GM10248 (cell line): ENCODE data around the gene UBE2D2.

Experiments used
- CTCF ChIA-PET: fragments of 300-600 bp; sonication (Branson Sonifier 250); formaldehyde crosslinking; extraction: SDS; loops from one replicate; lab custom pipeline; 2021; ENCODE audit warnings: antibody characterized with exemption; lab: Yijun Ruan, JAX
- POLR2A ChIA-PET: fragments of 350-650 bp; sonication (Branson Sonifier 250); formaldehyde crosslinking; extraction: SDS; loops from one replicate; lab custom pipeline; 2020; ENCODE audit warnings: antibody characterized with exemption; lab: Yijun Ruan, JAX
- DNase-seq: peaks from one replicate; pipeline ENCODE4 v3.0.0; 2012; ENCODE audit errors: extremely low spot score
- TF ChIP-seq, protein P1 (sequence below): IDR thresholded peaks from 2 replicates; pipeline ENCODE4 v1.5.1; 2012; ENCODE audit warnings: mild to moderate bottlenecking, low read depth; ENCODE audit errors: extremely low read depth, missing control alignments, control extremely low read depth

Gene UBE2D2

DNA sequence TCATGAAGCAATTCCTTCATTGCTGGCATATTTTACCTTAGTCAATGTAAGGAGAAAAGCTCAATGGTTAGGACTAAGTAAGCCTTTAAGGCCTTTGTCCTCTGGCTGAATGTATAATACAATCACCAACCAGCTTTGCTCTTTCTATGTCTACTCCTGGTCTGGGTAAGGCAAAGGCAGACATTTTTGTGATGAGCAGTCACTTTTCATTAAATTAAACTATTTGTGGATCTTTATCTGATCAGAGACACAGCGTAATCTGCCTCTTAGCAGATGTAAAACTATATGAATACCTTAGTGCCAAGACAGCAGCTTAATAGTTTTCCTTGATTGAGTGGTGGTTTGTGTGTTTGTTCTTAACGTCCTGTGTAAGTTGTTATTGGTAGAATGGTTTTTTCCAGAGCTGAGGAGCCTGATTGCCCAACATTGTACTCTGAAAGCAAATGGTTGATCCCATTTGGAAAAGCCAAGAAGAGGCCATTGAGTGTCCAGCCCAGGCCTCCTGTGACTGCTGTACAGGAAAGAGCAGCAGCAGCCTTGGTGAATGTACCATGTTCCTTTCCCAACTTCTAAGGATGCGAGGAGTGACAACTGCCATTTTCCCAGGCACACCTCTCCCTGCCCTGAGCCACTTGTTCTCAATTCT is 70.5 kb downstream of the UBE2D2 start:
- ChIA-PET POLR2A (no interaction called here), CTCF (interaction anchor here (0.8 to 18.6 kb wide), 31 partner anchors 7 to 338 kb away, joined by 3 to 439 read pairs (median 5); partner anchors contain the start of gene CXXC5)
- DNase-seq = no peak
- TF ChIP-seq, protein P1, sequence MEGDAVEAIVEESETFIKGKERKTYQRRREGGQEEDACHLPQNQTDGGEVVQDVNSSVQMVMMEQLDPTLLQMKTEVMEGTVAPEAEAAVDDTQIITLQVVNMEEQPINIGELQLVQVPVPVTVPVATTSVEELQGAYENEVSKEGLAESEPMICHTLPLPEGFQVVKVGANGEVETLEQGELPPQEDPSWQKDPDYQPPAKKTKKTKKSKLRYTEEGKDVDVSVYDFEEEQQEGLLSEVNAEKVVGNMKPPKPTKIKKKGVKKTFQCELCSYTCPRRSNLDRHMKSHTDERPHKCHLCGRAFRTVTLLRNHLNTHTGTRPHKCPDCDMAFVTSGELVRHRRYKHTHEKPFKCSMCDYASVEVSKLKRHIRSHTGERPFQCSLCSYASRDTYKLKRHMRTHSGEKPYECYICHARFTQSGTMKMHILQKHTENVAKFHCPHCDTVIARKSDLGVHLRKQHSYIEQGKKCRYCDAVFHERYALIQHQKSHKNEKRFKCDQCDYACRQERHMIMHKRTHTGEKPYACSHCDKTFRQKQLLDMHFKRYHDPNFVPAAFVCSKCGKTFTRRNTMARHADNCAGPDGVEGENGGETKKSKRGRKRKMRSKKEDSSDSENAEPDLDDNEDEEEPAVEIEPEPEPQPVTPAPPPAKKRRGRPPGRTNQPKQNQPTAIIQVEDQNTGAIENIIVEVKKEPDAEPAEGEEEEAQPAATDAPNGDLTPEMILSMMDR = no peak

DNA sequence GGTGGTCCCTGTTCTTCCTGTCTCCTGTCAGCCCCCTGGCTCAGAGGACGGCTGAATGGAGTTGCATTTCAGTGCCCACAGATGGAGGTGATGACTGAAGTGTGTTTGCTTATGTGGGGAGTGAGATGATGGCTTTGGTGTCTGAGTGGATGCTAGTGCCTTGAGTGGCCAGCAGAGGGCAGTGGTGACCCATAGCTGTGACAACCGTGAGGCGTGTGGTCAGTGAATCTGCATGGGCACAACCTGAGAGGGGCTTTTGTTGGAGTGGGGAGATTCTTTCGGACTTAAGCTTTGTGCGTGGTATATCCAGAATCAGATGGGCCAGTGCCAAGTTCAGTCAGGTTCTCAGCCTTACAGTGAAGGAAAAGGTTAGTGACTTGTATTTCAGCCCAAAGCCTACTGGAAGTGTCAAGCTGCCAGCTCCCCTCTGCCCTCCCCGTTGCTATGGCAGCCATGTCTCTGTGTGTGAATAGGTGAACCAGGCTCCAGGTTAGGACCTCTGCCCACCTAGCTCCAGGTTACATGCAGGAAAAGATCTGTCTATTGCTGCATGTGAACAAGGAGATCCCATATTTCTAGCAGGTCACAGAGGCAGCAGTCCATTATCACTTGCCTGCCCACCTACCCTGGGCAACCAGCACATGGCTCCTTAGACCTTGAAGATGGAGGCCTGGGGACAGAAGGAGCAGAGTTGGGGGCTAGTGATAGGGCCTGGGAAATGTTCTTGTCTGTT is 72.3 kb downstream of the UBE2D2 start:
- ChIA-PET POLR2A (interaction anchor here (0.6 to 0.7 kb wide), 2 partner anchors 22 to 78 kb away, joined by 3 to 9 read pairs; no protein-coding TSS in a partner anchor), CTCF (interaction anchor here (0.7 to 18.6 kb wide), 44 partner anchors 9 to 396 kb away, joined by 3 to 439 read pairs (median 8); partner anchors contain the start of genes CXXC5 and PAIP2)
- peak; percentile 75 for DNase-seq
- TF ChIP-seq, protein P1 = peak; percentile 99

DNA sequence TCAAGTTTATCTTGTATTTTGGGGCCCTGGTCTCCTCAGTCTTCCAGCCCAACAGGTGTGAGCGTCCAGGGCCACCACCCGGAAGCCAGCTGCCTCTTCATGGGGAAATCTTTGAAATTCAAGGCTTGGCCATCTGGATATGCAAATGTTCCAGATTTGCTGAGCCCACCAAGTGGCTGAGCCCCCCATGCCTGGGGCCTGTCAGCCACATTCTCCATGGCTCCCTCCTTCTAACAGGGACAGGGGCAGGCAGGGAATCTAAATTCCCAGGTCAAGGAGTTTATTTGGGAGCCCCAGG is 72.8 kb downstream of the UBE2D2 start:
- no peak for DNase-seq
- TF ChIP-seq, protein P1 = no peak
- ChIA-PET CTCF (interaction anchor here (0.7 to 18.6 kb wide), 43 partner anchors 10 to 396 kb away, joined by 3 to 439 read pairs (median 9); partner anchors contain the start of genes CXXC5 and PAIP2), POLR2A (interaction anchor here (0.6 to 0.7 kb wide), 2 partner anchors 23 to 77 kb away, joined by 3 to 9 read pairs; no protein-coding TSS in a partner anchor)

DNA sequence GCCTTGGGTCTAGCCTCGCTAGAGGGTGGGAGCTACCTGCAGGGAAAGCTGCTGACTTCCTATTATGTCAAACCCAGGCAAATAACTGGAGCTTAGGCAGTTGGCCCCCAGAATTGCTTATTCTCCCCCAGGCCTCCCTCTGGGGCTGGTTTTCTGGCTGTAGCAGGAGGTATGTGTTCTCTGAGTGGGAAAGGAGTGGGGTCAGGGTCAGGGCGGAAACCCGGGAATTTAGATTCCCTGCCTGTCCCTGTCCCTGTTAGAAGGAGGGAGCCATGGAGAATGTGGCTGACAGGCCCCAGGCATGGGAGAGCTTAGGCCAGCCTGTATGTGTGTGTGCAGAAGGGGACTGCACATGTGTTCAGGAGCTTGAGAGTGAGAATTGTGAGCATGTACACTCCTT is 73.4 kb downstream of the UBE2D2 start:
- ChIA-PET POLR2A (no interaction called here), CTCF (interaction anchor here (1.1 to 18.6 kb wide), 30 partner anchors 10 to 395 kb away, joined by 3 to 439 read pairs (median 12); partner anchors contain the start of gene CXXC5)
- no peak for DNase-seq
- TF ChIP-seq, protein P1 = no peak

DNA sequence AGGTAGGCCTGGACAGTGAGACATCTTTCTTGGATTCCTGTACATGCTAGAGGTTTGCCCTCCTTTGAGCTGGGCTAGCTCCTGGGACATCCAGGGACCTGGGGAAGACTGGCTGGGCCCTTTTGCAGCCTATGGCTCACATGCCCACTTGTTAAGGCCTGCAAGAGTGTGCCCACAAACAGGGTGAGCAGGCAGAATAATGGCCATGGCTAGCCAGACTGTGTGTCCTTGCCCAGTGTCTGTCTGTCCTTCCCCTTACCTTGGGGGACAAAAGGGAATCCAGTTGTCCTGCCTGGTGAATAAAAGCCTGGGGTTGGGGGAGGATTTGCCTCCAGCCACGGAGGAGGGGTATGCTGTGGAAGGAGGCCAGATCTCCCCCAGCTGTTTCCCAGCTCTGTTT is 74.1 kb downstream of the UBE2D2 start:
- POLR2A ChIA-PET = interaction anchor here (0.9 to 4.2 kb wide), 5 partner anchors 10 to 55 kb away, joined by 3 to 31 read pairs (median 3); partner anchors contain the start of gene CXXC5

More for the DNA sequence above, 74.1 kb downstream of the UBE2D2 start:
- CTCF ChIA-PET = interaction anchor here (0.8 to 18.6 kb wide), 27 partner anchors 11 to 334 kb away, joined by 3 to 439 read pairs (median 5); partner anchors contain the start of gene CXXC5
- TF ChIP-seq, protein P1 = no peak
- DNase-seq = no peak
